Activated CD4-positive, CD25-positive, alpha-beta regulatory T cell treated with anti-CD3 and anti-CD28 coated beads, Interleukin-2, amount 50 U/mL, for 24 hours (primary cell): ENCODE data around the gene COL5A1.
A peak's percentile ranks its signal among the peaks of the same experiment; 100 is the strongest.
"Not testable (repeated sequence)": the region's sequence is repeated elsewhere in the genome, so short reads cannot be mapped to it uniquely, and the experiment has no call there.

Experiments used
- ATAC-seq, 2 donors: fragments of 150-1000 bp; cut with Tn5 transposase; one replicate each; pipeline ENCODE4 v1.10.0; 2021; ENCODE audit warnings: mild to moderate bottlenecking in 1 of 2, moderate library complexity in 1 of 2

COL5A1 gene

DNA sequence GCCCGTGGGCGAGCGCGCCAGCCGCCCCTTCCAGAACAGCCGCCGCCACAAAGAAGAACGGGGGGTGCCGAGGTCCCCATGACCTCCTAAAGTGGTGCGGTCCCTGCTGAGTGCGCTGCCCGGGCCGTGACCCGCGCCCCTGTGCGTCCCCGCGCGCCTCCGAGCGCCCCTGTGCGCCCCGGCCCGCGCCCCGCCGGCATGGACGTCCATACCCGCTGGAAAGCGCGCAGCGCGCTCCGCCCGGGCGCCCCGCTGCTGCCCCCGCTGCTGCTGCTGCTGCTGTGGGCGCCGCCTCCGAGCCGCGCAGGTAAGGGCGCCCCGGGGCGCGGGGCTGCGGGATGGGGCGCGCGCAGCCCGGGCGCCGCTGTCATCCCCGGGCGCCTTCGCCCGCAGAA lies 384 bp downstream of the COL5A1 start:
- ATAC-seq, result no peak

GRCh38 chr9:134642385-134643181 lies 980 bp downstream of the COL5A1 start:
- no peak for ATAC-seq

GRCh38 chr9:134643222-134643671 lies 1.6 kb downstream of the COL5A1 start:
- ATAC-seq, result no peak

- ATAC-seq, result not testable (repeated sequence)
Measured at GRCh38 chr9:134644401-134644724, 2.8 kb downstream of the COL5A1 start.

- no peak for ATAC-seq
Measured at GRCh38 chr9:134644725-134645606, 3.4 kb downstream of the COL5A1 start.

GRCh38 chr9:134645607-134646365 lies 4.2 kb downstream of the COL5A1 start:
- ATAC-seq, result no peak

- no peak for ATAC-seq
Measured at GRCh38 chr9:134647359-134648080, 5.9 kb downstream of the COL5A1 start.

DNA sequence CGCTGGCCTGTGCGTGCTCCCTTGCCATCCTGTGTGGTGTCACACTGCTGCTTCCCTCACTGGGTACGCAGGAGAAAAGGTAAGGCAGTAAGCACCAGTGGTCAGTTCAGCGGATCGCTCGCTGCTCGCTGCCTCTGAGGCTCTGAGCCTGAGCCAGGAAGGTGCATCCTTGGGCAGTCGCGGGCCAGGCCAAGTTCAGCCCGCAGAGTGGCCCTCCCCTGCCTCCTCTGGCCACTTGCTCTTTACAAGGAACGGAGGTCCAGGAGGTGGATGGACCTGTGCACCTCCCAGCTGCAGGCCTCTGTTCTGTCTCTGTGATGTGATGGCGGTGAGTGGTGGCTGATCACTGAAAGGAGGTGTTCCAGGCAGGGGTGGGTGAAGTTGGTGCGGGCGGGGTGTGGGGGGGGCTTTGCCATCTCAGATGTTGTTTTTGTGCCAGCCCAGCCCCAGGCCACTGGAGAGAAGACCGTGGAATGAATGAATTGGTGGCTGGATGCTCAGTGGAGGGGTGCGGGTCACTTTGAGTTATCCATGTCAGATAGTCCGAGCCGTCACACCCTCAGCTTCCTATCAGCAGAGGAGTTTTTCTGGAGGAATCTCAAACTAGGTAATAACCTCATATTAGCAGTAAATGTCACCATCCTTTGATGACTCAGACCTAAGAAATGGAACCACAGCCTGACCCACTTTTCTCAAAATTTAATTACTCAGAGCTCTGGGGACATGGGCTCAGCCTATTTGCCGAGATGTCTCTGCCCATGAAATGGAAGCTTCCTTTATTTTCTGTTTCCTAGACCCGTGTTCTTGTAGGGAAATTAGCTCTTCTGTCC lies 7.3 kb downstream of the COL5A1 start:
- ATAC-seq, result peak; percentile 46 to 69

GRCh38 chr9:134650431-134651190 lies 9.0 kb downstream of the COL5A1 start:
- ATAC-seq, result no peak

GRCh38 chr9:134651226-134651905 lies 9.8 kb downstream of the COL5A1 start:
- no peak for ATAC-seq

DNA sequence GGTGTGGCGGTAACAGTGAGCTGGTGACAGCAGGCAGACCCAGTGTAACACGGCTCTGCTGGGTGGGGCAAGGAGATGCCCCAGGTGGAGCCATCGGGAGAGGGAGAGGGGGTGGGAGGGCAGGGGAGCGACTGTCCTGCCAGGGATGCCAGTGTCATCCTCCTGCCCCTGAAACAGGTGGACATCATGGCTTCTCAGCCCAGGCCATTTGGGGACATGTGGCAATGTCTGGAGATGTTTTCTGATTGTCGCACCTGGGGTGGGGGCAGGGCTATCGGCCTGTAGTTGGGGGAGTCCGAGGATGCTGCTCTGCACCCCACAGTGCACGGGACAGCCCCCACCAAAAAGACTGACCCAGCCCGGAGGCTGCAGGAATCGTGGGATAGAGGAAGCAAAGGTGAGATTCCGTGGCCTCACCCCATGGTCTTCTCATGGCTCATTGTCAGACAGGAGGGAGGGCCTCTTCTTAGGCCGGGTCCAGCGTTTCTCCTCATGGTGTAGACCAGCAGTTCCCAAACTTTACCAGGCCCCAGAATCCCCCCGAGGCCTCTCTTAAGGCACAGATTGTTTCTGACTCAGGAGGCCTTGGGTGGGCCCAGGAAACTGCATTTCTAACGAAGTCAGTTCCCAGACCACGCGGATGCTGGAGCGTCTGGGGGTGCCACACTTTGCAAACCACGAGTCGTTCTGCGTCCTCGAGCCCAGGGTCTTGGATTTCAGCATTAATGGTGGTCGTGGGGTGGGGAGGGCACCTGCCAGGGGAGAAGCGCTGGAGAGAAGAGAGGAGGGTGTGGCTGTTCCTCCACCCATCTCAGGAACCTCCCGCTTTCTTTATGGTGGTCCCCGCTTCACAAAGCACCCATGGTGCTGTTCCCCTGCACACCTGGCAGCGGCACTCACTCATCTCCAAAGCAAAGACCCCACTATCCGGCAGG lies 11.0 kb downstream of the COL5A1 start:
- ATAC-seq, result no peak

GRCh38 chr9:134653259-134654009 lies 11.8 kb downstream of the COL5A1 start:
- no peak for ATAC-seq

DNA sequence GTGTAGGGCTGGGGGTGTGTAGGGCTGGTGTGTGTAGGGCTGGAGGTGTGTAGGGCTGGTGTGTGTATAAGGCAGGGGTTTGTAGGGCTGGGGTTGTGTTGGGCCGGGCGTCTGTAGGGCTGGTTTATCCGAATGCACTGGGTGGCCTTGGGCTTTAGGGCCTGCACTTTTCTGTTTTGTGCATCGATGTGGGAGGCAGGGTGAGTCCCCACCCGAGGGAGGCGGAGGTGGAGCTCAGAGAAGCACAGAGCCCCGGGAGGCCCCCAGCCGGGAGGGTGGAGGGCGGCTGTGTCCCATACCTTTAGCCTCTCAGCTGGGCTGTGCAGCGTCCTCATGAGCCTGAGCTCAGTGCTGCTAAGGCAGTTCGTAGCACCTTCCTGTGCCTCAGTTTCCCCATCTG lies 13.5 kb downstream of the COL5A1 start:
- no peak for ATAC-seq

DNA sequence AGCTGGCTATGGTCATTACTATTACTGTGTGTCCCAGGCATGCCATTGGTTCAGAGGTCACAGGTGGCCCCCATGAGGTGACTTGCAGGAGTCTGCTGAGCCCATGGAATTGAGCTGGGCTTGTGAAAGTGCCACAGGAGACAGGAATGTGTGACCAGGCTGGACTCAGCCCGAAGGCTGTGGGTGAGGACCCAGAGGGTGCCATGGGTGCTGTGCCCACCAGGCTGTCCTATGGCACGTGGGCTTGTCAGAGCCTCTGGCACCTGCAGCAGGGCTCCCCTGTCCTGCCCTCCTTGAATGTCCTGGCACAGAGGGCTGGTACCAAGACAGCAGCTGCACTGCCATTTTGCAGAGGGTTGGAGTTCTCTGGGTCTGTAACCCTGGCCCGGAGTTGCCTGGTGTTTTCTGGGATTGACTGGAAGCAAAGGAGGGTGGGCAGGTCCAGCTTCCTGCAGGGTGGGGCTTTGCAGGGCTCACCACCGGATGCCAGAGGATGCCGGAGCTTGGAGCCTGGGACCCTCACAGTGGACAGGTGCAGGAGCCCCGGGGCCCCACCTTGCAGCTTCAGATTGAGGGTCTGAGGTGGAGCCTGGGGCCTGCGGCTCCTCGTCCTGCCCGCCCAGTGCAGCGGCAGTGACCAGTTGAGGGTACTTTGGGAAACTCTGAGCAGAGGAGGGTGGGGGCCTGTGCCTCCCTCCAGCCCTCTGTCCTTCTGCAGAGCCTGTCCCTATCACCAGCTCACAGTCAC lies 14.2 kb downstream of the COL5A1 start:
- ATAC-seq, result no peak

GRCh38 chr9:134656334-134657006 lies 14.9 kb downstream of the COL5A1 start:
- no peak for ATAC-seq

GRCh38 chr9:134657666-134658377 lies 16.2 kb downstream of the COL5A1 start:
- no peak for ATAC-seq
